ENCODE results near the gene CER1. TPM values are rescaled to one million over a fixed set of nuclear protein-coding genes. Genes with fewer than 3 reads are reported as not detected.

Gene CER1, protein sequence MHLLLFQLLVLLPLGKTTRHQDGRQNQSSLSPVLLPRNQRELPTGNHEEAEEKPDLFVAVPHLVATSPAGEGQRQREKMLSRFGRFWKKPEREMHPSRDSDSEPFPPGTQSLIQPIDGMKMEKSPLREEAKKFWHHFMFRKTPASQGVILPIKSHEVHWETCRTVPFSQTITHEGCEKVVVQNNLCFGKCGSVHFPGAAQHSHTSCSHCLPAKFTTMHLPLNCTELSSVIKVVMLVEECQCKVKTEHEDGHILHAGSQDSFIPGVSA
- not detected in 2 replicates for total RNA-seq (2014; rRNA removed; shearing (Covaris generic))

DNA sequence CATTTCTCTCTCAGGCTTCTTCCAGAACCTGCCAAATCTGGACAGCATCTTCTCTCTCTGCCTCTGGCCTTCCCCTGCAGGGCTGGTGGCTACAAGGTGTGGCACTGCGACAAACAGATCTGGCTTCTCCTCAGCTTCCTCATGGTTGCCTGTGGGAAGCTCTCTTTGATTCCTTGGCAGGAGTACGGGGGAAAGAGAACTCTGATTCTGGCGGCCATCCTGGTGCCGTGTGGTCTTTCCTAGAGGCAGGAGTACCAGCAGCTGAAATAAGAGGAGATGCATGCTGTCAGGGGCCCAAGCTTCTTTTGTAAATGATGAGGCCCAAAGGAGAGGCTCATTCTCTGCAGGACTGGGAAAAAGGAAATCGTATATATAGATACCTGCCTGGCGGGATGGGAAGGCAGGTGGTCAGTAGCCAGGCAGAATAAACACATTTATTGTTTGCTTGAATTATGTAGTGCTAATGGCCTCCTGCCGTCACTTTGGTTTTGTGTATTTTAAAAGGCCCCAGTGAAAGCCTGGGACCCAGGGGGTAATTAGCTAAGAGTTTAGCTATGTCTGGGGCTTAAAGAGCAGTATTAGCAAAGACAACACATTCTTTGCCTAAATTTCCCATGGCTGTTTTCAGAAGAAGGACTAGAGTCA lies at the start of gene CER1:
Gene CER1 (minus strand): TSS at position 343 of the 645 bp plus-strand sequence. CDS start 61 bp downstream, at position 282.
- DNase-seq (ENCODE audit: low spot score), result no peak

DNA sequence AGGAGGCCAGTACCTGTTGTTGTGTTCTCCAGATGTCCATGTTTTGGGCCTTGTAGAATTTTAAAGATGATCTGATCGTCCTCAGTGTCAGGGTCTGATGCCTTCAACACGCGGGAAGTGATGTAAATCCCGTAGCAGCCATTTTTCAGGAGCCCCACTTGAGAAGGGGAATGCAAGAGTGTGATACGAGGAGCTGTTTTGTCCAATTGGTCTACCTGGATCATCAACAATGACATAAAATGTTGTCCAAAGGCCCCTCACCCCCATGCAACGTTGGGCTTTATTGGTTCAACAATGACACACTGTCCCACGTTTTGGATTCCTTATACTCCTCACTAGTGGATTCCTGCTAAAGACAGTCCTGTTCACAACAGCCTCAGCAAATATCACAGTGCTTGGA lies 48.1 kb upstream of the CER1 start:
- DNase-seq (ENCODE audit: low spot score), result no peak

DNA sequence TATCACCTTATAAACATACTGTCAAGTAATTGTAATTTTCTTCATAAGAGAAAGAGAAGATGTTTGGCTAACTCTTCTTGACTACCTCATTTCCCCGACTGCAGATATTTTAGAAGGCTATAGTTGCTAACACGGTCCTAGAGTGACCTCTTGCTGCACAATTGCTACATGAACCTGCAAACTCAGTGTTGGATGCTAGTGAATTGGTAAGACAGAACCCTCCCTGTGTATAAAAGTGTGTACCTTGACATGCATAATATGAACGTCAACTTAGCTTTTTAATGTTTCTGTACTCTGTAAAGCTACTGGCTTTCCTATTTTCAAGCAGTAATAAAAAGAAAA lies 46.7 kb upstream of the CER1 start:
- DNase-seq (ENCODE audit: low spot score), result peak; percentile 20

DNA sequence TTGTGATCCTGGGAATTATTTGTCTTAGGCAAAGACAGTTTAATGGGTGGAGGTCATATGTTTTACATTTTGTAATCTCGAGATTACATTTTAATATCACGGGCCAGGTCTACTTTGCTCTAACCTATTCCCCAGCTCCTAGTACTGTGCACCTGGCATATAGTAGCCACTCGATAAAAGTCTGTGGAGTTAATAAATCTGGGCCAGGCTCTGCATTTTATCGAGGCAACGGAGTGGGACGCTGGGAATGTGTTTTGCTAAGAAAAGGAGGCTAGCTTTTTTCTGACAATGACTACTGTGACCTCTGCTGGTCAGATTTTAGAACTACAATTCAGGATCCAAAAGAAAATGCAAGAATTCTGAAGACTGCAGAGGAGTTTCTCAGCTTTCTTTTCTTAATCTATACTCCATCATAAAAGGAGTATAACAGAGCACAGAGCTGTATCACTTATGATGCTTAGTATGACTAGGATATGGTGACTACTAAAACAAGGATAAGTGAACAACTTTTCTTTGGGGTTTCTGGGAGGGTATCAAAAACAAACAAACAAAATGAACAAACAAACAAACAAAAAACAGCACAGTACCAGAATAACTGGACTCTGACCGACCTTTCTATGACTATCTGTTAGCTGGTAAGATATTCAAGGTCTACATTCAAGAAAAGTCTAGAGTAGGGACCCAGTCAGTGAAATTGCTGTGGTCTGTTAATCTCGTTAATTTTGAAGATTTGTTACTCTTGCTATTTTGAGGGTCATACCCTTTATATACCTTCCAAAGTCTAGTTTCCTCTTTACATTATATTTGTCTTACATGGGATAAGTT lies 46.1 kb upstream of the CER1 start:
- peak; percentile 33 for DNase-seq (ENCODE audit: low spot score)

DNA sequence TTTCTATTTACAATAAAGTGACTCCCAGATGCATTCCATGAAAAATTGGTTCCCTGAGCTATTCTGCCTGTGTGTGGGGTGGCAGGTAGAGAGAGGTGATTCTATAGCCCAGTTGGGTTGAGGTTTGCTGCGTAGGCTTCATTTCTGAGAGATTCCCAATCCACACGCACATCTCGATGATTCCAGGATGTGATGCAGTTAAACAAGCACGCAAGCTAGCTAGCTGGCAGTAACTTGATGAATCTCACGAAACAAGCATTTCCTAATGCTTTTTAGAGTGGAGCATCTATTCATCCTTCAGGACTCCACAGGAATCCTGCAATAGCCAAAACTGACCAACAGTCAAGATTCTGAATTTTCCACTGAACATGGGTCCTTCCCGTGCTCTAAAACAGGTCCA lies 43.8 kb upstream of the CER1 start:
- no peak for DNase-seq (ENCODE audit: low spot score)

DNA sequence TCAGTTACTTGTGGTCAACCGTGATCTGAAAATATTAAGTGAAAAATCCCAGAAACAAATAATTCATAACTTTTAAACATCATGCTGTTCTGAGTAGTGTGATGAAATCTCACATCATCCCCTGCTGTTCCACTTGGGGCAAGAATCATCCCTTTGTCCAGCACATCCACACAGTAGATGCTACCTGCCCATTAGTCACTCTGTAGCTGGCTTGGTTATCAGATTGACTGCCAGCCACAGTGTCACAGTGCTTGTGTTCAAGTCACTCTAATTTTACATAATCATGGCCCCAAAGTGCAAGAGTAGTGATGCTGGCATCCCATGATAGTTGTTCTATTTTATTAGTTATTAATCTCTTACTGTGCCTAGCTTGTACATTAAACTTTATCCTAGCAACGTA lies 39.1 kb upstream of the CER1 start:
- no peak for DNase-seq (ENCODE audit: low spot score)

DNA sequence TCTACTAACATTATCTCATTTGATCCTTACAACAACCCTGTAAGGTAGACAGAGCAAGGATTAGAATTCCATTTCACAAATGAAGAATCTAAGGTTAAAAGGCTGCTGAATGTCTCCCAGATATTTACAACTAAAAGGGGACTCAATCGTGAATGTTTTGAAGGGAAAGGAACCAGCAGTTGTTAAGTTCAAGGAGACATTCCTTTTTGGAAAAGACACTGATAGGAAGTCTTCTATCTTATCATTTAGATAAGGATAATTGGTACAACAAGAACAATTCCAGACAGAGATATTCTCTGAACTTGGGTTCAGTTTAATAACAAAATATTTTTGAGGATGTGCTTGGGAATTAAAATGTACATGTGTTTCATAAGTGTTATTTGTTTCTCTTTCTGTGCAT lies 37.5 kb upstream of the CER1 start:
- DNase-seq (ENCODE audit: low spot score), result no peak

DNA sequence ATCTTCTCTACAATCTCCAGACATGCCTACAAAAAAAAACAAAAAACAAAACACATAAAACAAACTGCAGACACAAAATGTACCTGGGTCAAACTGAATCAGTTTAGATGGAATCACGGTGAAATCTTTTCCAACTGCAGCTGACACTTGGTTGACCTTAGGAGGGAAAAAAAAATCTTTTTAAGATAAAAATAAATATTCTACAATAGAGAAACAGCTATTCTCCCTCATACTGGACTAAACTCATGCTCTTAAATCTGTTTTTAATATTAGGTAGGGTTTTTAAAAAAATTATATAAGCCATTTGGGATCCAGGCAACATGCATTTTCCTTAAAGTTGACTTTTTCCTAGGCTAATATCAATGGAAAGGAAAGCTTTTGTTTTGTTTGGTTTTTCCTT lies 33.8 kb upstream of the CER1 start:
- no peak for DNase-seq (ENCODE audit: low spot score)

DNA sequence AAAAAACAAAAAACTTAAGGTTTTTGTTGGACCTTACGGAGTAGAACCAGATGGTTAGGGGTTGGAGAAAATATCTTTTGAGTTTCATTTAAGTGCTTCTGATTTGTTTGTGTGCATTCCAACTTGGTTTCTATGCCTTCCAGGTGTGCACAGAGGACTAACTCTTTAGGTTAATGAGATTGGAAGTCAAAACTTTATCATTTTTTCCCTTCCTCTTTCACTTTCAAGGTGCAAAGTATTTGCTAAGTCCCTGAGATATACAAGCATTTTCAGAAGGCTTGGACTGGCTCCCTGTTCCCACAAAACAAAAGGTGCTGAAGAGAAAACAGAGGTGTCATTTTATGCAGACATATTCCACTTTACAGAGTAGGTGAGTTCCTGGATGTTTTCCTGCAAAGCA lies 30.3 kb upstream of the CER1 start:
- DNase-seq (ENCODE audit: low spot score), result no peak

DNA sequence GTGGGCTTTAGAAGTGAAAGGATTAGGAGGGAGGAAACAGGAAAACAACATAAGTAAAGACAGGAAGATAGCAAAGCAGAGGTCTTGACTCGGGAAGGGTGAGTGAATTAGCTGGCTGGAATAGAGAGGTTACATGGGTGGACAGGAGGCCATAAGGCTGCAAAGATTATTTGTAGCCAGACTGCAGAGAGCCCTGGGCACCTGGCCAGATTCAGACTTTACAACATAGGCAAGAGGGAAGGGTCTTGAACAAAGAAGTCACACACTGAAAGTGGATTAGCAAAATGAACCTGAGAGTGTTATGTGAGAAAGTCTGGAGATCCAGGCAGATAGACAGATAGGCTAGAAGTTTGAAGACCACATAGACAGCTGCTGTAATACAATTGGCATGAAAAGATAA lies 29.7 kb upstream of the CER1 start:
- no peak for DNase-seq (ENCODE audit: low spot score)

DNA sequence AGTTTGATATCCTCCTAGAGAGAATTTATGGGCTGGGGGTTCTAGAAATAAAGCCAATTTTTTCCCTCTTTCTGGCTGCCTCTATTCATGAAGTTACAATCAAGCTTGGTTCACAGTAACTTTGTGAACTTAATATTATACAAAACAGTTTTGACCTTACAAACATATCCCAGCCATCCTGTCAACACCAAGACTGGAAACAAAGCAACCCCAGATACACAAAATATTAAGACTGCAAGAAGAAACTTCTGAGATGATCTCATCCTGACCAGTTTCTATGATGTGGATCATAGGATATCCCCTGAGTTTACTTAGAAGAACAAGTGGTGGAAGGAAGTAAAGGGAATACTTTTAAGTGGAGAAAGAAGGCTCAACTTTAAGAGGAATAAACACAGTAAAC lies 28.3 kb upstream of the CER1 start:
- no peak for DNase-seq (ENCODE audit: low spot score)

DNA sequence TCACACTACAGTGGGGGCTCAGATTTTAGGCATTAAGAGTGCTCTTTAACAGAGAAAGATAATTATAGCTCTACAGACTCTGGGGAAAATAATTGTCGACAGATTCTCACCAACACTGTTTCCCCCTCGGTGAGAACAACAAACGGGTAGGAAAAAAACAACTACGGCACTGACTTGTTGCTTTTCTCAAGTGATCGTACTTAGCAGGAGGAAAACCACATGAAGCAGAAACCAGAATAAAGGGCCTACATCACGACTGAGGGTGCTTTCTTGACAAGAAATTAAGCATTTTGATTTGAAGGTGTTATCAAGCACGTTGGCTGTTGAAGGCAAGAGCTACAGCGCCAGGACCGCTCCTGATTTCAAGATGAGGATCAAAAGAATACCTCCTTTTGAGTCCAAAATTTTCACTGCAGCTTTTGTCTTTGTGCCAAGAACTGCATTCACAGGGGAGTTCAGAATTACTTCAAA lies 27.2 kb upstream of the CER1 start:
- DNase-seq (ENCODE audit: low spot score), result no peak

DNA sequence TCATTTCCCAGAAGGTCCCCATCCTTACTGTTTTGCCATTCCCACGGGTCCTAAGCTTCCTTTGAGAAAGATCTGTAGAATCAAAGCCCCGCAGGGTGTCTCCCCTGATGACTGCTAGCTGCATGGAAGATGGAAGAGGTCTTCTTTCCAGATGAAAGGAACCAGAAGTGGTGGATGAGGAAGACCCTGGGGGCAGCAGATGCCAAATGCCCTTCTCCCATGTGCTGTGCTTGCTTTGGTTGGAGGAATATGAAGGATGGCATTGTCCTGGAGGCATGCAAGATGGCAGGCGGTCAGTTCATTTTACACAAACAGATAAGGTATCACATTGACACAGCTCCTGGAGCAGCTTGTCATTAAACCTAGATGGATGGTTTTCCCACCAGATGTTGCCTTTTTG lies 25.8 kb upstream of the CER1 start:
- no peak for DNase-seq (ENCODE audit: low spot score)

DNA sequence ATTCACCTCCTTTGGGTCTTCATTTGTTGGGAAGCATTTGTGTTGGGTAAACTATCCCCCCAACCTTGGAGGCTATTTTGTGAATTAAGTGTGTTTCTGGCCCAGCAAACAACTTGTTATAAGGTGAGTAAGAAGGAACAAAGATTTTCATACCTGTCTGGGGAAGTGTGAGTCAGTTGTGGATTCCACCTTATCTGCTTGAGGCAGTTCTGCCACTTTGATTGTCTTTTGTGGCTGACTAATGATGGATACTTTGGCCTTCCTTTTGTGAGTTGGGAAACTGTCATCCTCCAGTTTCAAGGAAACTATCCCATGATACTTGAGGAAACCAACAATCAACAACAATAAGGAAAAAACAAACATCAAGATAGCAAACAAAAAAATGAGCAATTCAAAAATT lies 24.6 kb upstream of the CER1 start:
- no peak for DNase-seq (ENCODE audit: low spot score)

DNA sequence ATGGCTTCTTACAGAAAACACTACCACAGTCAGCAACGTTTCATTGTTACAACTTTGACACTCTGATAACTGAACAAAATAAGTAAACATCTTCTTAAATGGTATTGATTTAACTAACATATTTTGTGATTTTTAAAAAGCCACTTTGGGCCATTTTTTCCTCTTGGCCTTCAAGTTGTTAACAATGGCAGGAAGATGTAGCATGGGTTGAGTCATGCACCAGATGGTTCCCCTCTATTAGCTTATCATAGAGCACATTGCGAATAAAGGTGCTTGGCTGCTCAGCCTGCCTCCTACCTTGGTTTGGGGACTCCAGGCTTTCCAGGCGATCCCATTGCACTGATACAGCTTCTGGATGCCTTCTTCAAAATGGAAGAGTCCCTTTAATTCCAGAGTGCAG lies 24.1 kb upstream of the CER1 start:
- no peak for DNase-seq (ENCODE audit: low spot score)

DNA sequence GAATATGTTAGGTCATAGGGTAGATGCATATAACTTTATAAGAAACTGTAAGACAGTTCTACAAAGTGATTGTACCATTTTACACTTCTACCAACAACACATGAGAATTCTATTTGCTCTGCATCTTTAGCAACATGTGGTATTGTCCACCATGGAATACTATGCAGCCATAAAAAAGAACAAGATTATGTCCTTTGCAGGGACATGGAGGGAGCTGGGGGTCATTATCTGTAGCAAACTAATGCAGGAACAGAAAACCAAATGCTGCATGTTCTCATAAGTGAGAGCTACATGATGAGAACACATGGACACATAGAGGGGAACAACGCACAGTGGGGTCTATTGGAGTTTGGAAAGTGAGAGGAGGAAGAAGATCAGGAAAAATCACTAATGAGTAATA lies 22.2 kb upstream of the CER1 start:
- no peak for DNase-seq (ENCODE audit: low spot score)

DNA sequence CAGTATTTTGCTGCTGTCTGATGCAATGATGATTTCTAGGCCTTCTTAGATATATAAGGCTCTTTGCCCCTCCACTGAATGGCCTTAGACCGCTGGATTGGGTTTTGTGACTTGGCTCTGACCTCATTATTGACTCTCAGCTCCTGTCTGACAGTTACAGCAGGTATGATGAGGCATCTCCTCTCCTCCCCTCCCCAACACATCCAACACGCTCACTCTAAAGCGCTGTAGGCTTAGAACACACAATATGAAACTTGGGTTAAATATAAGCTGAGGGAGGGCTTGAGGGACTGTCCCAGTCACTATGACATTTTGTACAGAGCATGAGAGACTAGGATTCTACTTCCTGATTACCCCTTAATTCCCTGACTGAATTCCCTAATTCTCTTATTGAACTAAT lies 18.8 kb upstream of the CER1 start:
- DNase-seq (ENCODE audit: low spot score), result no peak

DNA sequence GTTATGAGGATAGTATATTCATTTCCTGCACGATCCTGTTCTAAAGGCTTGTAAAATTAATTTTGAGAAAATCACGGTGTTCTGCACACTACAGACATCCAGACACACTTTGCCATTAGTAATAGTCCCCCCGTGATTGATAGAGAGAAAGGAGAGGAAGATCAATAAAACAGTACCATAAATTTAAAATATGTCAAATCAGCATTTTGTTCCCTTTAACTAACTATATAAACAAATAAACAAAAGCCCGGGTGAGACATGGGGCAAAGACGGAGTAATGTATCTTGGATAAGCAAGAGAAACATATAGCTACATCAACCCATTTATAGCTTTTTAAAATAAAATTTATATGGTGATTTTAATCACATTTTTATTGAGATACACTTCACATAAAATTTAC lies 10.6 kb upstream of the CER1 start:
- no peak for DNase-seq (ENCODE audit: low spot score)

DNA sequence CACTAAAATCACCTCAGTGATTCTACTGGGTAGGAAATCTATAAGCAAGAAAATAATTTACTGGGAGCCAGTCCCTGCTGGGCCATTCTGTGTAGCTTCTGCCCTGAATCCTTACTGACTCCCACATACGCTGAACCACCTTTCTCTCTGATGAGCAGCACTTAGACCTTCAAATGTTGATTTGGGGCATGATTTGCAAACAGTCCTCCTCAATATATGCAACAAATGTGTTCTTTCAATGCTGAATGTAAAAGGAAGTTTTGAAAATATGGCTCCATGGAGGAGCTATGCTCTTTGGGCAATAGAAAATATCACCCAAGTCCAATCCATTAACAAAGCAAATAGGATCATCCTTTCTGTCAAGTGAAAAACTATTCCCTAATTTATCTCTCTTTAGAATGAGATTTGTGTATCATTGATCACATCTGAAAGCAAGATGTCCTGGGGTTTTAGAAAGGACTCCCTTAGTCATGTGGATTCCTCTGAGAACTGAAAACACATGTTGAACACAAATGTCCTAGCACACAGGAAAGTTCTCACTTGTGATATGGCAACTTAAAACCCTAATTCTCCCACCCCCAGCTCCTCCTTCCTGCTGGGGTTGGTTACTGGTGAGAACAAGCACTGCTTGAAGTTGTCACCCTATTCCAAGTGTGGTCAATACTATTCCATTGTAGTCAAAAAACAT lies 8.9 kb upstream of the CER1 start:
- DNase-seq (ENCODE audit: low spot score), result no peak

DNA sequence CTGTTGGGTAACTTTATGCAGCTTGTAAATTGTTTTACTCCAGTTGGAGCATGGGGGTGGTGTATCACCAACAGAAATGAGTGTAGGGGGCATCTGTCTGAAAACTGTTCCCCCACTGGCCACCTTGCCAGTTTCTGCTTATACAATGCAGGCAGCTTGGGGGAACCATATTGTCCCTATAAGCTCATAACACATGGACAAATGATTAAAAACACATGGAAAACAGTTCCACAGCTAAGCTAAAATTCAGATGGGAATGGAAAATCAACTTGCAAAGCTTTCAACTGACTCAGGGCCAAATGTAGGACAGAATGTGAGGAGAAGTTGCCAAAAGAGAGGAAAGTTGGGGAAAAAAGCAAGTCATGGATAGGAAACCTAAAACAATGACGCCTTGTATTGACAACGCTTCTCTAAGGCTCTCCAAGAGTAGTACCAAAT lies 7.9 kb upstream of the CER1 start:
- no peak for DNase-seq (ENCODE audit: low spot score)

DNA sequence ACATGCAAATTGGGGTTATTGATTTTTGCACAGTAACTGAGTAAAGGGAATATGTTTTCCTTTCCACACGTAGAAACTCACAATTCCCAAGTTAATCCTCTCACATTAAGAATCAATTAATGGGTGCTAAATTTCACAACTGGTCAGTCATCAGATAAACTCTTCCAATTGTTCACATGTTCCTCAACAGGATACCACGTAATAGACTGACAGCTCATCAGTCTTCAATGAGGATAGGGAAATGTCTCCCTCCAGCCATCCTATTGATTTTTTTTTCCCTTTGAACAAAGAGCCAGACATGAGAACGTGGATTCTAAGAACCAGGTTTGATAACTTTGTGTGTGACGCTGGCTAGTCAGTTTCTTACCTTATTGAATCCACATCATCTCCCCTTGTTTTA lies 768 bp upstream of the CER1 start:
- DNase-seq (ENCODE audit: low spot score), result no peak

DNA sequence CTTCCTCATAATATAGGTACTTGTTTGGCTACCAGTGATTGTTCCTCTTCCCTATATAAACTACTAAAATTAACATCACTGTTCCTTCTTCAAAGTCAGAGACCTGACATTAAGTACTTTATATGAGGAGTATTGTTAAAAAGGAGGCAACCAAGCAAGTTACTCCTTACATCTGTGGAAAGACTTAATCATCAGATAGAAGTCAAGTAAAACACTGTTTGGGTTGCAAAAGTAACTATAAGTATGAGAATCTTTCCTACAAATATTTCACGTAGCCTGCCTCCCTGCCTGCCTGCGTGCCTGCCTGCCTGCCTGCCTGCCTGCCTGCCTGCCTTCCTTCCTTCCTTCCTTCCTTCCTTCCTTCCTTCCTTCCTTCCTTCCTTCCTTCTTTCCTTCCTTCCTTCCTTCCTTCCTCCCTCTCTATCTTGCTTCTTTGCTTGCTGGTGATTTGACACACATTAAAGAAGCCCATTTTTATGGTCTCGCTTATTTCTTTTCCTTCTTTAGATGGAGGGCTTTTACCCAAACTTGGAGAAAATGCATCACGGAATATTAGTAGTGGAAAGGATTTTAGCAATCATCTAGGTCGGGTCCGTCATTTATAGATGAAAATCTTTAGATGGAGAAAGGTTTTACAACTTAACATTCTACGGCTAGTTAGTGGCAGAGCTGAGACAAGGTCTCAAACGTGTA lies 3.2 kb downstream of the CER1 start:
- no peak for DNase-seq (ENCODE audit: low spot score)
